ENCODE measurements around the gene GPR179. TPM values are rescaled to one million over a fixed set of nuclear protein-coding genes. Genes with fewer than 3 reads are reported as not detected.

Gene GPR179
- total RNA-seq, 1 experiment from 2014 or later: not detected

DNA sequence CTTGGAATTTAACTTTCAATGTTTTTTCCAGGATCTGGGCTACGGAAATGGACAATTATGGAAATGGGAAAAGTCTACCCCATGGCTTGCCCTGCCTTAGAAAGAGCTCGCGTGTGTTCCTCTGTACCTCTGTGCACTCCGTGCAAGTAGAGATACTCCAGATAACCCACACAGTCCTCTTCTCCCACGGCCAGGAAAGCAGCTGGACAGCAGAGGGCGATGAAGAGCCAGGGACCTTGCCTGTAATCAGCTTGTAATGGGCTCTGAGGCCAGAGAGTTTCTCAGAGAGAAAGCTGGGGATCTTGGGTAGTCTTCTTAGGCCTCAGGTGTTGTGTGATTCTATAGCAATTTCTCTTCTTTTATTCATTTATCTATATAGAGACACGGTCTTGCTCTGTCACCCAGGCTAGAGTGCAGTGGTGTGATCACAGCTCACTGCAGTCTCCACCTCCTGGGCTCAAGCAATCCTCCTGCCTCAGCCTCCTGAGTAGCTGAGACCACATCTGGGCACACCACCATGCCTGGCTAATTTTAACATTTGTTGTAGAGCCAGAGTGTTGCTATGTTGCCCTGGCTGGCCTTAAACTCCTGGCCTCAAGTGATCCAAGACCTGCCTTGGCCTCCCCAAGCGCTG is 5.5 kb upstream of the GPR179 start:
- peak; percentile 79 for DNase-seq (ENCODE audit: low read depth)

DNA sequence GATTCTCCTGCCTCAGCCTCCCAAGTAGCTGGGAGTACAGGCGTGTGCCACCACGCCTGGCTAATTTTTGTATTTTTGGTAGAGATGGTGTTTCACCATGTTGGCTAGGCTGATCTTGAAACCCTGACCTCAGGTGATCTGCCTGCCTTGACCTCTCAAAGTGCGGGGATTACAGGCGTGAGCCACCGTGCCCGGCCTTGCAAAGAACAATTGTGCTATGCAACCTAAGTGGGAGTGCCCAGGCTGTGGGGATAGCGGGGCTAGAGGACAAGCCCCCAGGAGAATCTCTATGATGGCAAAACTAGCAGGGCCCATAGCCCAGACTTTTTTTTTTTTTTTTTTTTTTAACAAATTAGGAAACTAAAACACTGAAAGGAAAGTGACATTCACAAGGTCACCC is 2.0 kb upstream of the GPR179 start:
- no peak for DNase-seq (ENCODE audit: low read depth)

DNA sequence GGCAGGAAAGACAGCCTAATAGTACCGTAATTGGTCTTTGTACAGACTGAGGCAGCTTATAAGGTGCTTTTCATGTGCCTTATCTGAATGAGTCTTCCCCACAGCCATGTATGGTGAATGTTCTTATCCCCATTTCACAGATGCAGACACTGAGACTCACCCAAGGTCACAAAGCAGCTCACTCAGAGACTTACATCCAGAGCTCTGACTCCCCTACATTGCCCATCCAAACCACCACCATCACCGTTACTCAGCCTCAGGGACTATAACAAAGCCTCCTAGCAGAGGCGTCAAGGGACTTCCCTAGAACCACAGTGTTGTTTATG is 627 bp upstream of the GPR179 start:
- no peak for DNase-seq (ENCODE audit: low read depth)

DNA sequence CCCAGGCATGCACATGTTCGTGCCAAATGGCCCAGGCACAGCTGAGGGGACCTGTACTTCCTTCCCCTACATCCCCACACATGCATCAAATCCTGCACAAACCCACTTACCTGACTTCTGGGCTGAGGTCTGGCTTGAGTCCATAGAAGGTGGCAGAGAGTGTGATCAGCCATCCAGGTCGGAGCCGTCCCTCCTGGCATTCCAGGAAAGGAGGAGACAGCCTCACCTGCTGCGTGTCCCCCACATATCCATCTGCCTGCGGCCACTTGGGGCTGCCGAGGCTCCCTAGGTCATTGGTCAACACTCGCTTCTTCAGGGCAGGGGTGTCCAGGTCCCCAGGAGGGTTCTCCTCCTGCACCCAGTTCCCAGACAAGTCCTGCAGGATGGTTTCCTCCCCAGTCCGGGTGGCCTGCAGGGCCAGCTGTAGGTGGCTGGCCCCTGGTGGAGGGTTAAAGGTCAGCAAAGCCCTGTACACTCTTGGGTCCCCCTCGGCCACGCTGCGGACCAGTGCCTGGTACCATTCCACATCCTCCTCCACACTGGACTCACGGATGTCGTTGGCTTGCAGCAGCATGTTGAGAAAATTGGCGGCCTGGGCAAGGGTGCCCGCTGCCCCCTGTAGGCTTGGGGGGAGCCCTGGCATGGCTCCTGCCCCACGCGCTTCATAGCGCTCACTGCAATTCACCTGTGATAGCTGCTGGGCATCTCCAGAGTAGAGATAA is 709 bp downstream of the GPR179 start:
- DNase-seq (ENCODE audit: low read depth): no peak

DNA sequence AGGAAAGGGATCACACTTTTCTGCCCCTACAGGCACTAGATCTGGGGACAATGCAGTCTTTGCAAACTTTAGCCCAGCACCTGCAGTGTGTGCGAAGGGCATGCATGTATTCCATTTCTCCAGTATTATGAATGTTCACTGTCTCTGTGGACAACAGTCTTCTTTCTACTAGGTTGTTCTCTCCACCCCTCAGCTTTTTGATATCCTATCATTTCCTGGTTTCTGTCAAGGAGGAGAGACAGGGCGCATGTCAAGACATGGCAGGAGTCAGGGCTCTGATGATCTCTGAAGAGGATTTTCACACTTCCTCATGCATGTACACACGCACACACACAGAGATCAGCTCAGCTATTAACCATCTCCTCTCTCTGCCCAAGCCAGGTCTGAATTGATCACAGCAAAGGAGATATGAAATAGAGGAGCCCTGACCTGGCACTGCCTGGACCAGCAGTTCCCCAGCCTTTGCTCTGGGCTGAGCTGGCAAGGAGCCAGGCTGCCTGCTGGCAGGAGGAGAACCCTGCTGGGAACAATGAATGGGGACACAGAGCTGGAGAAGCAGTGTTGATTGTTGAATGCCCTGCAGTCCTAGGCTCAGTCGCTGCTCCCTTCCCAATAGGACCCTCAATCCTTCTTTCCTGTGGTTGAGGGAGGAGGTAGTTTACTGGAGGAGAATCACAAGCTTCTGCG is 2.6 kb downstream of the GPR179 start:
- DNase-seq (ENCODE audit: low read depth): peak; percentile 32

DNA sequence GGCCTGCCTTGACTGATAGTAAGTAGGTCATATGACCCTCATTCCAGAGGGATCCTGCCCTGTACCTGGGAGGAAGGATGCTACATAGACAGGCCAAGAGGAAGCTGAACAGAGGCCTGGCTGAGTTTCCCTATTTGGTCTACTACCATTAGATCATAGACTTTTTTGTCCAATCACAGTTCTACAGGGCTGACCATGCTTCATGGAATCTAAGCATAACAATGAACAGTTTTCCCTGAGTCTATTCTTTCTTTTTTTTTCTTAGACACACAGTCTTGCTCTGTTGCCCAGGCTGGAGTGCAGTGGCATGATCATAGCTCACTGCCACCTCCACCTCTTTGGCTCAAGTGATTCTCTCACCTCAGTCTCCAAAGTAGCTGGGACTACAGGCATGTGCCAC is 3.9 kb downstream of the GPR179 start:
- DNase-seq (ENCODE audit: low read depth): no peak

DNA sequence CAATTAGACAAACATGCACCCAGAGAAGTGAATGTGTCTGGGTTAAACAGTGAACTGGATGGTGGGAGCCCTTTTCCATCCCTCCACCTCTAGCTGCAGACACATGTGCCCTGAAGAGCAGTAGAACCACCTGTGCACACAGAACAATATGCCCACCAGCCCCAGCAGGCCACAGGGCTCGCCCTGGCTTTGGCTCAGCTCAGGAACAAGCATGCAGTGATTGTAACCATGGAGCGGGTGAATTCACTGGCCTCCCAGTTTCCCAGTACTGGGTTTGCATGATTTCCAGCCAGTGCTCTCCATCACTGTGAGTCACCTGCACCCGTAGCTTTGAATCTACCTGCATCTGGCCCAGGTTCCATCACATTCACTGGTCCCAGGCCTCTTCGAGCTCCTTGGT is 5.2 kb downstream of the GPR179 start:
- DNase-seq (ENCODE audit: low read depth): no peak

DNA sequence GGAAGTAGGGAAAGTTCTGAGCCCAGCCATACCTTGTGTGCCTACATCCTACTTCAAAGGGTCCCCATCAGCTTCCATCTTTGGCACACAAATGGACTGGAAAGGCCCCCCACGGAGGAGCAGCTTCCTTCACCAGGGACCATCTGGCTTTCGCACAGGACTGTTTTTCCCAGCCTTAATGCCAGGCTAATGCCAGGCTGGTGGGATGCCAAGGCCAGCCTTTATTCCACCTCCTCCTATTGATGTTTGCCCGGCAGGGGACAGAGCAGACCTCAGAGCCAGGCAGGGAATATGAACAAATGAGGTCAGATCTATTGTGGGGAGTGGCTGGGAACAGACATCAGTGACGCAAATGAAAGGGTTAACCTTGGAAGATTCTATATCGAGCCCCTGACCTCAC is 5.7 kb downstream of the GPR179 start:
- DNase-seq (ENCODE audit: low read depth): no peak

DNA sequence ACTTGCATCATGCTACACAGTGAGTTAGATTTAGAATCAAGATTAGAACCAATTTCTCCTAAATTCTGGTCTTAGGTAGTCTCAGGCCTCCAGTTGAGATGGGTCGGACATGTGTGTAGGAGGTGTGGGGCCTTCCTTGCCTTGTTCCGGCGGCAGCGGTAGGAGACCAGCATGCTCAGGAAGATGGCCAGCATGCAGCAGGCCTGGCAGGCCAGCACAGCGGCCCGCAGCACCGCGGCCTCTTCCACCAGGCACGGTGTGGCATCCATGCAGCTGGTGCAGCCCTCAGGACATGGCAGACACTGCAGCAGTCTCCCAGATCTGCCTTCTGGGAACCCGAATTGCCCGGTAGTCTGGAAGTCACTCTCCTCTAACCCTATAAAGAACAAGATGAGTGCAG is 6.9 kb downstream of the GPR179 start:
- DNase-seq (ENCODE audit: low read depth): no peak

DNA sequence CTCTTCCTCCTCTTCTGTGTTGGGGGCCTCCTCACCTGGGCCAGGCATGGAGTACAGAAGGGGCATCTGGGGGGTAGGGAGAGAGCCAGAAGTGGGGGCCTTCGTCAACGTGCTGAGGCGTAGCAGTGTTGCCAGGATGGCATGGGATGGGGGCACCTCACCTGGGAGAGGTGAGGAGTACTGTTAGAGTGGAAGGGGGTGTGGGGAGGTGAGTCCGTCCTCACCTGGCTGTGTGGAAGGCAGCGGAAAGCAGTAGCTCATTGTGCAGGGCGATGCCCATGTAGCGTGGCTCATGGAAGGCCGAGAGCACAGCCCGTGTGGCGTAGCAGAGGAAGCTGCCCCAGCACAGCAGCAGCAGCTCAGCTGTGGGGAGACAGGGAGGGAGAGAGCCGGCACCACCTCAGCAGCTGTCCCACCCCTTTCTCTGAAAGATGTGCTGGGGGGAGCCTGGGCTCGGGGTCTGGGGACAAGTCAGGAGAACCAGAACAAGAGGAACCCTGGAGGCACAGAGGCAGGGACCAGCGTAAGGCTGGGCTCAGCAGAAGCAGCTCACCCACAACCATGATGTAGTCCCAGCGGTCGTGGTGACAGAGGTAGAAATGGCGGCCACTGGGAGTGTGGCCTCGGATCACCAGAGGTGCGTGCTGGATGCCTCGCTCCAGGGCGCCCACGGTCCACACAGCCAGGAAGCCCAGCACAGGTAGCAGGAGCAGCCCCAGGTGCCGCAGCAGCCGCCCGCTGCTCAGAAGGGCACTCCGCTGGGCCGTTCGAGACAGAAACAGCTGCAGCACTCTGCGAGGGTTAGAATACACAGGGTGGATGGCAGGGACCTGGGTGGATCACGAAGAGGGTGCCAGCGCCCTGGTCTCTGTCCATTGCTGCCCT is 9.0 kb downstream of the GPR179 start:
- DNase-seq (ENCODE audit: low read depth): no peak

DNA sequence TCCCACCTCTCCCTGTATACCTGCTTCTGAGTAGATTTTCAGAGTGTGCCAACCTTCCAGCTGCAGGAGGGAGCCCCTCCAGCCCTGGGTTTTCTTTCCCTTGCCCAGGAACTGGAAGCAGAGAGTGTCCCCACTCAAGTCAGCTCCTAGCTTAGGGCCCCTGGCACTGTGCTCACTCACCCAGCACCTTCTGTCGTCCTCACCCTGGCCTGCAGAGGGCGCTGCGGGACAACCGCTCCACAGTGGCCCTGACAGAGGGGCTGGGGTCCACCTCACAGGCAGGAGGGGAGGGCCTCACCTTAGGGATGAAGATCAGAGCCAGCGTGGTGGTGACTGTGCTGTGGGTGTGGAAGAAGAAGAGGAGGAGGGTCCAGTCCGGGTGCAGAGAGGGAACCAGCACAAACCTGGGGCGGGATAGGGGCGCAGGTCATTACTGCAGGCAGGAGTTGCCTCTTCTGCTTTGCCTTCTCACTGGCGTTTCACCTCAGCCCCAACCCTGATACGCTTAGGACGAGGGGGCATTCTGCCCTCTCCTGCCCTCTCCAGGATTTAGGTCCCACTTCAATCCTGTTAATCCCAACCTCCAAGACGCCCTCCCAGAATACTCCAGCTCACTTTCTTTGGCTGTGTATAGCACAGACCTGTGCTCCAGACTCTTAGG is 10.0 kb downstream of the GPR179 start:
- peak; percentile 17 for DNase-seq (ENCODE audit: low read depth)

DNA sequence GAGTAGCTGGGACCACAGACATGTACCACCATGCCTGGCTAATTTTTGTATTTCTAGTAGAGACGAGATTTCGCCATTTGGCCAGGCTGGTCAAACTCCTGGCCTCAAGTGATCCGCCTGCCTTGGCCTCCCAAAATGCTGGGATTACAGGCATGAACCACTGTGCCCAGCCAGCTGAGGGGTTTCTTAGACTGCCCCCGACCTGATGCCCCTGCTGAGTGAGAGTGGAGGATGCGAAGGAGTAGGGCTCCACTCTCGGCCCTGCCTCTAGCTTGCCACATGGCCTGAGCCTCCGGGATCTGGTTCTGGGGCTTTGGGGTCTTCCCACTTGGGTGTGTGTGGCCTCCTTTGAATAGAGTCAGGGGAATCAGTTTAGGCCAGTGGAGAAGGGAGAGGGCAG is 11.0 kb downstream of the GPR179 start:
- DNase-seq (ENCODE audit: low read depth): no peak

DNA sequence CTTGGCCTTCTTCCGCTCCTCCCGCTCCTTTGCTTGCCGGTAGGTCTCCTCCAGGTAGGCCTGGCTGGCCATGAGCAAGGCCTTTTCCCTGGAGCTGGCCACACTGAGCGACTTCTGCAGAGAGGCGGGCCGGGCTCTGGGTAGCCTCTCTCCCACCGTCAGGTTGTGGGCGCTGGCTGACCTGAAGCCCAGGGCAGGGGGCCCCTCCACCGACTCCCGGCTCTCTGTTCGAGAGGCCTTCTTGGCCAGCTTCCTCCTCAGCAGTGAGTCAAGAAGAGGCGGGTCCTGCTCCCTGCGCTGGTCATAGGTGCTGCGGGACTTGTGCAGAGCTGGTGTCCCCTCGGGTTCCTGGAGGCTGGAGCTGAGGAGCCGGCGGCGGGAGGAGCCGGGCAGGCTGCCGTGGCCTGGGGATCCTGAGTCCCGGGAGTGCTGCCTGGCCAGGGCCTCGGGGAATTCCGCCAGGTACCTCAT is 12.8 kb downstream of the GPR179 start:
- DNase-seq (ENCODE audit: low read depth): no peak

DNA sequence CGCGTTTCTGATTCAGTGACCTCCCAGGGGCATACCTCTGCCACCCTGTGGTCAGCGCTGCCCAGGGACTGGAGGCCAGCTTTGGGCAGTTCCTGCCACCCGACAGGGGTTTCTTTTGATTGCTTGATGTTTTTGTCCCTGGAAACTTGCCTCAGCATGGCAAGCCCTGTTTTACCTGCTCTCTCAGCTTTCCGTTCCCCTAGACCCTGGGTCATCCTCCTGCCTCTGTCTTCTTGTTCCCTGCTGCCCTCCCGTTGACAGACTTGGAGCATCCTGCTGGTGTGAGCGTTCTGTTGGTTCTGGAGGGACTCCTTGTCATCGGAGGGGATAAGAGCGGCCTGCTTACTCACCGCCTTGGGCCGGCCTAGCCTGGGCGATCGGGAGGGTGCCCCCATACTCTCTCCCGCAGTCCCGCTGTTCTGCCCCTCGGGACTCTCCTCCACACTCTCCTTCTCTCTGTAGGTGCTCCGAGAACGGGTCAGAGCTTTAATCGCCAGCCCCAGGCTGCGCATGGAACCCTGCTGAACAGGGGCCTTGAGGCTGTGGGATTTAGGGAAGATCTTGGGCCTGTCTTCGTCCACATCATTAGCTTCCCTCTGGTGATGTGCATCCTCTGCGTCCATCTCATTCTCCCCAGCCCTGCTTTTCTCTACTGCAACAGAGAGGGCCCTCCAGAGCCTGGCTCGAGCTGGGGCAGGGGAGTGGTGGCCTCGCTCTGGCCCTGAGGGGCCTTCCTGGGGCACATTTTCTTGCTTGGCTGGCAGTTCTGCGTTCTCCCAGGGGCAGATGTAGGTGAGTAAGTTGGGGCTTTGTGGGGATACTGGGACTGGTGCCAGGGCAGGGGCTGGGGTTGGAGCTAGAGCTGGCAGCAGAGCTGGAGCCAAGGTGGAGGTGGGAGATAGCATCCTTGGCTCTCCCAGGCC is 13.7 kb downstream of the GPR179 start:
- DNase-seq (ENCODE audit: low read depth): peak; percentile 28

DNA sequence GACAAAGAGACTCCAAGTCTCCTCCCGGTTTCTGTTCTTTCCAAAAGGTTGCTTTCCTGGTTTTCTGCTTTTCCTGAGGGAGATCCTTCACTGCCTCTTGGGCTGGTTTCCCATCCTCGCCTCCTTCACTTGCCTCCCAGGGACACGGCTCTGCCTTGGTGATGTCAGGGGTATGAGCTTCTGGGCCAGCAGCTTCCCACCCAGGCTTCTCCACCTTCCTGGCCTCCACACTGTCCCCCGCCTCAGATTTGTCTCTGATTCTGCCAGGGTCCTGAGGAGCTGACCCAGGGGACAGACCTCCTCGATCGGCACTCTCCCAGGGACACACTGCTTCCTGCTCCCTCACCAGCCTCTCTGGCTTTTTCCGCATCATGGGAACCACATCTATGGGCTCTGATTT is 14.5 kb downstream of the GPR179 start:
- DNase-seq (ENCODE audit: low read depth): no peak

DNA sequence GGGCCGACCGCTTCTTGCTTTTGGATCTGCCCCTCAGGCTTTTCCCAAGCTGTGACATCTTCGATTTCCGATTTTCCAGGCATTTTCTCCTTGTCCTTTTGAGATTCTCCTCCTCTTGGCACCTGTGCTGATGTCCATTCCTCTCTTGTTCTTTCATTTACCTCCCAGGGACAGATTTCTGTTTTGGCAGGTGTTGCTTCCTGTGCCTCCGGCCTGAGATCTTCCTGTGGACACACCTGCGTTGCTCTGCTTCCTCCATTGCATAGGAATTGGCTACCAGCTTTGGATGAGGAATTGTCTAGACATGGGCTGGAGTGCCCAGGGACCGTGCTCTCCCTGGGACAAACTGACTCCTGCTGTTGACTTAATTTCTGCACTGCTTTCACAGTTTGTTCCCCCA is 15.1 kb downstream of the GPR179 start:
- no peak for DNase-seq (ENCODE audit: low read depth)

DNA sequence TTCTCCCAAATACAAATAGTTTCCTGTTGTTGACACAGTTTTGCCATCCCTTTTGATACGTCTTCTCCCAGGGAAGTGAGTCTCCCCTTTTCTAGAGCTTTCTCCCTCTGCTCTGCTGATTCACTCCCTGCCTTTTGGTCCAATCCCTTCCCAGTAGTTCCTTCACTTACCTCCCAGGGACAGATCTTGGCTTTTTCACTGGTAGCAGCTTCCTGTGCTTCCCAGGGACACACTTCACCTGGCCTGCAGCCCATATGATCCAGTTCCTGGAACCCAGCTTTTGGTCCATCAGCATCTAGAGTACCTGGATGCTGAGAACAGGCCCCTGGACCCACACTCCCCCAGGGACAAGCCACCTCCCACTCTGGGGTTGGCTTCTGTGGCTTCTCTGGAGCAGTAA is 15.8 kb downstream of the GPR179 start:
- peak; percentile 10 for DNase-seq (ENCODE audit: low read depth)

DNA sequence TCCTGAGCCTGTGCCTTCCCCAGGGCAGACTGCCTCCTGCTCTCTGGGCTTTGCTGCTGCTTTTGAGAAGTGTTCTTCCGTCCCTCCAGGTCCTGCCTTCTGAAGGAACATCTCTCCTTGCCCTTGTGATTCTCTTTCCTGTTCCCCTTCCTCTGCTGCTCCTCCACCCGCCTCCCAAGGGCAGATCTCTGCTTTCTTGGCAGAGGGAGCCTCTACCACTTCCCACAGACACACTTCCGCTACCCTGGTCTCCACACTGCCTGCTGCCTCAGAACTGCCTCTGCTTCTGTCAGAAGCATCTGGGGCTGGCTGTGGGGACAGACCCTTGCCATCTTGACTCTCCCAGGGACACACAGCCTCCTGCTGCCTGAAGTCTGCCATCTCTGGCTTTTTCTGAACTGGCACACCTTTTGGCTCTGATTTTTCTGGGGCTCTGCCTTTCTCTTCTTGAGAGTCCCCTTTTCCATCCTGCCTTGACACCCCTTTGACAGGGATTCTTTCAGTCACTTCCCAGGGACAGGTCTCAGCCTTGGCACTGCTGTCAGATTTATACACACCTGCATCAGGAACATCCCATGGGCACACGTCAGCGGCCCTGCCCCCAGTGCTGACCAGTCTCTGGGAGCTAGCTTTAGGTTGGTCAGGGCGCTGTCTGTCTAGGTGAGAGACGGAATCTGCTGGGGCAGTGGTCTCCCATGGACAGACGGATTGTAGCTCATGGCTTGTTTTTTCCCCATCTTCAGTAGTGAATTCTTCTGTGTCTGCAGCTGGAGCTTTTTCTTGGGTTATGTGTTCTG is 16.6 kb downstream of the GPR179 start:
- no peak for DNase-seq (ENCODE audit: low read depth)

DNA sequence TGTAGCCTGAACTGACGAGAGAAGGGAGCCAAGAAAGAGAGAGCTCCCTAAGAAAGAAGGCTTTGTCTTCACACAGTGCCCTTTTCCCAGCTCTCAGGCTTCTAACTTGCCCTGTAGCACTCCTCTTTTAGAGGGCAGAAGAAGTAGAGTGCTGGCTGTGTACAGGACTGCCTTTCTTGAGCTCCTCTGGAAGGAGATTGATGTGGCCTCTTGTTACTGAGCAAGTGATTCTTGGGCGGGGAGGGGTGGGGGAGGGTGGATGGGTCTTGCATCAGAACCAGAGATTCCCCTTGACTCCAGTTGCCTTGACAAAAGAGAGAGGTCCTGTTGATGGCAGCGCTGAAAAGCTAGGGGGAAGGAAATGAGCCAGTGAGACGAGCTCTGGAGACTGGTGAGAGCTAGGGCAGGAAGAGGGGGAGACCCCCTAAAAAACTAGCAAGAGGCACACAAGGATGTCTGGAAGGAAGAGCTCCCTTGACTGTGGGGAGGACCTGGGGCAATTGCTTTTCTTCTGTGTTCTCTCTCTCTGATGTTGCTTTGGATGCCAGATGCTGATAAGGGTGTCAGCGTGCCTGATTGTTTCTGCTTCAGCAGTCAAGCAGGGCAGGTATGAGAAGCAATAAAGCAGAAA is 18.4 kb downstream of the GPR179 start:
- DNase-seq (ENCODE audit: low read depth): no peak

Data from M059J (cell line).